GM12878 (cell line): Measurements from ENCODE around the gene PGBD5. TPM values are rescaled to one million over a fixed set of nuclear protein-coding genes. Genes with fewer than 3 reads are reported as not detected.

Experiments used
- ATAC-seq: fragments of 200-7000 bp; cut with Tn5 transposase; 3 replicates; pipeline ENCODE4 v1.9.1; 2020; ENCODE audit warnings: mild to moderate bottlenecking, moderate library complexity
- BruUV-seq: library from RNA; stranded (reverse); fragments of 400-500 nt; replicated peaks from 2 replicates; lab custom pipeline; 2021; lab: Mats Ljungman, UMichigan
- CTCF ChIA-PET: fragments of 300-600 bp; sonication (Branson Sonifier 250); formaldehyde crosslinking; extraction: SDS; loops from one replicate; lab custom pipeline; 2021; ENCODE audit warnings: inconsistent platforms; lab: Yijun Ruan, JAX
- POLR2A ChIA-PET: fragments of 350-600 bp; formaldehyde crosslinking; extraction: SDS; loops from one replicate; lab custom pipeline; 2021; ENCODE audit warnings: inconsistent platforms; lab: Charles Lee
- RAD21 ChIA-PET: fragments of 300-600 bp; sonication (Branson Sonifier 250); formaldehyde crosslinking; loops from one replicate; lab custom pipeline; 2023; ENCODE audit warnings: antibody characterized with exemption; ENCODE audit not compliant: unreplicated experiment; lab: Charles Lee
- SMC1A ChIA-PET: fragments of 300-600 bp; sonication (Branson Sonifier 250); formaldehyde crosslinking; loops from one replicate; lab custom pipeline; 2023; ENCODE audit not compliant: unreplicated experiment, uncharacterized antibody; lab: Charles Lee
- DNase-seq: peaks from one replicate; pipeline ENCODE4 v3.0.0-alpha.2; 2011; ENCODE audit warnings: low read depth, low spot score
- FAIRE-seq: peaks from 3 replicates; lab custom pipeline; 2011; peaks lifted over from hg19 to GRCh38; lab: Jason Lieb, UNC
- H2AFZ ChIP-seq: 2 replicates; pipeline ENCODE4 v1.6.0; 2011; ENCODE audit warnings: low read depth, low read length, control low read depth; ENCODE audit not compliant: control insufficient read depth
- H3K27ac ChIP-seq: 2 replicates; pipeline ENCODE4 v1.5.1; 2011; ENCODE audit warnings: control low read depth; ENCODE audit not compliant: control insufficient read depth, insufficient read depth
- H3K27me3 ChIP-seq, 2 experiments: replicated peaks in 1 of 2; 2 replicates each; pipeline versions ENCODE4 v1.6.0 to v1.6.1; 2011; ENCODE audit warnings: low read length in 1 of 2; ENCODE audit not compliant: control insufficient read depth in 2 of 2, insufficient read depth in 2 of 2
- H3K36me3 ChIP-seq, 2 experiments: 2 replicates each; pipeline ENCODE4 v1.5.1; 2011; ENCODE audit warnings: low read length in 1 of 2; ENCODE audit not compliant: control insufficient read depth in 2 of 2, insufficient read depth in 2 of 2
- H3K4me1 ChIP-seq: 2 replicates; pipeline ENCODE4 v1.6.1; 2011; ENCODE audit warnings: mild to moderate bottlenecking, low read length, moderate library complexity, mixed read lengths; ENCODE audit not compliant: control insufficient read depth, insufficient read depth
- H3K4me2 ChIP-seq: 2 replicates; pipeline ENCODE4 v1.6.0; 2011; ENCODE audit warnings: control low read depth; ENCODE audit not compliant: control insufficient read depth, insufficient read depth
- H3K4me3 ChIP-seq: fragments of 200-600 bp; sonication (generic); 2 replicates; pipeline ENCODE4 v1.5.1; 2016
- H3K79me2 ChIP-seq: 2 replicates; pipeline ENCODE4 v1.6.0; 2011; ENCODE audit warnings: low read length; ENCODE audit not compliant: control insufficient read depth, insufficient read depth
- H3K9ac ChIP-seq: 2 replicates; pipeline ENCODE4 v1.8.0; 2011; ENCODE audit warnings: low read length, control low read depth, mixed read lengths; ENCODE audit not compliant: control insufficient read depth, insufficient read depth
- H3K9me3 ChIP-seq: replicated peaks from 3 replicates; pipeline ENCODE4 v1.5.1; 2011; ENCODE audit warnings: mild to moderate bottlenecking, low read length; ENCODE audit not compliant: control insufficient read depth, insufficient read depth
- H4K20me1 ChIP-seq: 2 replicates; pipeline ENCODE4 v1.6.0; 2011; ENCODE audit not compliant: control insufficient read depth, insufficient read depth
- MYB ChIP-seq: fragments of 150-350 bp; IDR thresholded peaks from 2 replicates; pipeline ENCODE4 v1.6.1; 2014; ENCODE audit warnings: mild to moderate bottlenecking, low read depth, low read length, borderline replicate concordance
- NR2C2 ChIP-seq: IDR thresholded peaks from 2 replicates; pipeline ENCODE4 v1.6.1; 2011; ENCODE audit warnings: borderline replicate concordance, low read depth; ENCODE audit not compliant: control insufficient read depth, insufficient read length
- PAX8 ChIP-seq: fragments of 450-650 bp; IDR thresholded peaks from 2 replicates; pipeline ENCODE4 v1.6.1; 2017; ENCODE audit warnings: mild to moderate bottlenecking, moderate library complexity
- RELB ChIP-seq: fragments of 450-650 bp; IDR thresholded peaks from 2 replicates; pipeline ENCODE4 v1.6.1; 2017; ENCODE audit warnings: low read depth, mild to moderate bottlenecking, moderate library complexity
- WGBS: methylation state at CpG from one replicate; pipeline ENCODE4 v1.1.6; 2016; ENCODE audit warnings: low lambda C conversion rate; ENCODE audit not compliant: insufficient replicate concordance, insufficient coverage; ENCODE audit errors: missing lambda C conversion rate; 5-methylcytosine and 5-hydroxymethylcytosine counted together
- in situ Hi-C: fragments of 300-500 bp; cut with MboI; formaldehyde crosslinking; loops from 9 replicates; pipeline ENCODE4 v1.14.3; 2018; ENCODE audit warnings: mixed read lengths
- intact Hi-C: fragments of 100-400 bp; cut with micrococcal nuclease; formaldehyde crosslinking; loops from one replicate; pipeline ENCODE4 v1.14.2; 2022; ENCODE audit not compliant: unreplicated experiment
- polyA plus RNA-seq, 11 experiments: library from polyadenylated mRNA; depleted of rRNA in 4 of 11; unstranded in 6 of 11; stranded (reverse) in 5 of 11; fragments of >200 nt; fragmentation: Nextera tagmentation in 4 of 11; fragmentation: Illumina TruSeq in 1 of 11; extraction: Ambion mirVana in 4 of 11; extraction: Trizol in 1 of 11; gene quantifications; 1 replicate in 1 of 11; 2 replicates in 10 of 11; pipeline versions ENCODE4 v1.2.1 to v1.2.3, GENCODE V29; 2011 to 2016; ENCODE audit warnings: inconsistent platforms in 2 of 11, missing spikeins in 2 of 11, low read depth in 1 of 11
- total RNA-seq, 4 experiments: library from RNA; depleted of rRNA in 3 of 4; stranded (reverse); fragments of >200 nt in 3 of 4; fragmentation: Illumina TruSeq in 1 of 4; extraction: Trizol in 1 of 4; gene quantifications; 2 replicates each; pipeline versions ENCODE4 v1.2.1 to v1.2.3, GENCODE V29; 2013 to 2021
- TF ChIP-seq, protein P1 (sequence below): IDR thresholded peaks from 2 replicates; pipeline ENCODE4 v1.6.1; 2011; ENCODE audit warnings: borderline replicate concordance, low read depth, mild to moderate bottlenecking, moderate library complexity, low read length; ENCODE audit not compliant: insufficient read depth, poor library complexity, severe bottlenecking
- TF ChIP-seq, protein P2 (sequence below): IDR thresholded peaks from 2 replicates; pipeline ENCODE4 v1.6.1; 2012; ENCODE audit warnings: low read depth, low read length, improper control_type of control experiment

Gene PGBD5
- total and polyA plus RNA-seq, 10 of the 15 experiments (the other 5 are each of a cell fraction or from before 2014, with no cell fraction given), result 0.03 TPM; not detected in 9

GRCh38 chr1:230319014-230319747, 107.0 kb downstream of the PGBD5 start:
- Histone ChIP-seq H3K9ac (no peak overlapping the region), H3K27ac (no peak overlapping the region), H3K27me3 (peaks cover 0 to 1% of the 10 kb centered on the region in 2 experiments; a peak in 1 of 4 replicates), H3K4me3 (no peak overlapping the region), H4K20me1 (no peaks in the 10 kb centered on the region), H2AFZ (no peak overlapping the region), H3K4me2 (no peak overlapping the region), H3K9me3 (no peaks in the 10 kb centered on the region), H3K4me1 (no peaks in the 10 kb centered on the region), H3K79me2 (no peaks in the 10 kb centered on the region), H3K36me3 (no peaks in the 10 kb centered on the region)
- CTCF ChIA-PET, result no interaction called here
- TF ChIP-seq, protein P1, sequence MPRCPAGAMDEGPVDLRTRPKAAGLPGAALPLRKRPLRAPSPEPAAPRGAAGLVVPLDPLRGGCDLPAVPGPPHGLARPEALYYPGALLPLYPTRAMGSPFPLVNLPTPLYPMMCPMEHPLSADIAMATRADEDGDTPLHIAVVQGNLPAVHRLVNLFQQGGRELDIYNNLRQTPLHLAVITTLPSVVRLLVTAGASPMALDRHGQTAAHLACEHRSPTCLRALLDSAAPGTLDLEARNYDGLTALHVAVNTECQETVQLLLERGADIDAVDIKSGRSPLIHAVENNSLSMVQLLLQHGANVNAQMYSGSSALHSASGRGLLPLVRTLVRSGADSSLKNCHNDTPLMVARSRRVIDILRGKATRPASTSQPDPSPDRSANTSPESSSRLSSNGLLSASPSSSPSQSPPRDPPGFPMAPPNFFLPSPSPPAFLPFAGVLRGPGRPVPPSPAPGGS, result no peak
- no peak for TF ChIP-seq MYB
- no peak for TF ChIP-seq PAX8
- TF ChIP-seq NR2C2, result no peak
- TF ChIP-seq RELB, result no peak
- TF ChIP-seq, protein P2, sequence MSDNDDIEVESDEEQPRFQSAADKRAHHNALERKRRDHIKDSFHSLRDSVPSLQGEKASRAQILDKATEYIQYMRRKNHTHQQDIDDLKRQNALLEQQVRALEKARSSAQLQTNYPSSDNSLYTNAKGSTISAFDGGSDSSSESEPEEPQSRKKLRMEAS, result no peak
- RAD21 ChIA-PET, result no interaction called here
- 49% methylated on average over 17 of the region's 17 CpGs for WGBS
- BruUV-seq, result no TSS peak
- in situ Hi-C loops (no loop called here), intact Hi-C loops (loop anchor here (10.0 kb wide), 1 partner anchor 1064 kb away; no protein-coding TSS in a partner anchor)
- no peak for FAIRE-seq
- POLR2A ChIA-PET, result no interaction called here
- DNase-seq, result no peak
- no peak for ATAC-seq
- SMC1A ChIA-PET, result no interaction called here
